Left colon (tissue), 2 donors: Measurements from ENCODE around the gene TP53TG5. TPM values are rescaled to one million over a fixed set of nuclear protein-coding genes. Genes with fewer than 3 reads are reported as not detected.
A peak's percentile ranks its signal among the peaks of the same experiment; 100 is the strongest.

ENCODE experiments used
- ATAC-seq: fragments of 200-7000 bp; cut with Tn5 transposase; one replicate; pipeline ENCODE4 v1.9.1; 2020; ENCODE audit warnings: mild to moderate bottlenecking, moderate library complexity
- DNase-seq, 2 donors: peaks; one replicate each; pipeline ENCODE4 v3.0.0-alpha.2; 2020
- intact Hi-C, 2 donors: fragments of 100-400 bp; cut with DNase I in 1 of 2; cut with micrococcal nuclease in 1 of 2; formaldehyde crosslinking; loops; one replicate each; pipeline versions ENCODE4 v1.11.2 to v1.14.0; 2022; cut with DNase I, micrococcal nuclease
- microRNA-seq, 2 donors: library from miRNA; unstranded; fragments of <30 nt; microRNA quantifications; one replicate each; pipeline versions ENCODE4 v1.1.0 to v1.2.0, GENCODE V29; 2020
- total RNA-seq, 2 donors: library from RNA; stranded (reverse); fragmentation: NEBNext Ultra II Directional; extraction: Animal tissue kit (Norgen Biotek cat#: 25700); gene quantifications; one replicate each; pipeline ENCODE4 v1.2.1, GENCODE V29; 2021
- donor health status: DM: no; HTN: no; CAD: no.
- donor health status: DM: yes; HTN: yes; CAD: no.

TP53TG5 gene
- total RNA-seq, 2 donors from 2014 or later: 0.59 to 0.85 TPM

- ATAC-seq: no peak
- peak in 1 of 2 donors; percentile 29 for DNase-seq
- intact Hi-C loops: no loop called here
These were observed 37.8 kb downstream of the TP53TG5 start for GRCh38 chr20:45340236-45340847.

GRCh38 chr20:45339799-45340198 lies 38.3 kb downstream of the TP53TG5 start:
- ATAC-seq (no peak), DNase-seq (peak in 1 of 2 donors; percentile 24)
- intact Hi-C loops: no loop called here

- peak; percentile 55 to 64 for DNase-seq
- ATAC-seq: no peak
- intact Hi-C loops: no loop called here
These were observed 39.0 kb downstream of the TP53TG5 start for GRCh38 chr20:45339084-45339483.

GRCh38 chr20:45338121-45339030 lies 39.7 kb downstream of the TP53TG5 start:
- DNase-seq (peak in 1 of 2 donors; percentile 23), ATAC-seq (no peak)
- intact Hi-C loops: no loop called here

- peak; percentile 46 to 57 for DNase-seq
- intact Hi-C loops: no loop called here
- ATAC-seq: peak; percentile 50
These were observed 40.6 kb downstream of the TP53TG5 start for GRCh38 chr20:45337367-45338120.

- ATAC-seq: peak; percentile 67
- peak; percentile 43 to 78 for DNase-seq
- intact Hi-C loops: no loop called here
These were observed 41.4 kb downstream of the TP53TG5 start for GRCh38 chr20:45336530-45337366.

GRCh38 chr20:45330476-45330875 lies 47.6 kb downstream of the TP53TG5 start:
- ATAC-seq (no peak), DNase-seq (no peak)
- intact Hi-C loops: no loop called here

- DNase-seq: no peak
- ATAC-seq: peak; percentile 26
- intact Hi-C loops: loop anchor here in 1 of 2 donors (10.0 kb wide), 1 partner anchor 105 kb away; no protein-coding TSS in a partner anchor
These were observed 48.4 kb downstream of the TP53TG5 start for GRCh38 chr20:45329497-45330319.

- no peak for DNase-seq
- ATAC-seq: no peak
- intact Hi-C loops: loop anchor here in 1 of 2 donors (10.0 kb wide), 1 partner anchor 106 kb away; no protein-coding TSS in a partner anchor
These were observed 49.7 kb downstream of the TP53TG5 start for GRCh38 chr20:45328451-45328850.

GRCh38 chr20:45325371-45325770 lies 52.8 kb downstream of the TP53TG5 start:
- DNase-seq (peak in 1 of 2 donors; percentile 13), ATAC-seq (no peak)
- intact Hi-C loops: loop anchor here in 1 of 2 donors (10.0 kb wide), 1 partner anchor 109 kb away; no protein-coding TSS in a partner anchor

GRCh38 chr20:45323731-45324130 lies 54.4 kb downstream of the TP53TG5 start:
- ATAC-seq: no peak
- intact Hi-C loops: loop anchor here in 1 of 2 donors (10.0 kb wide), 1 partner anchor 111 kb away; no protein-coding TSS in a partner anchor
- DNase-seq: peak in 1 of 2 donors; percentile 5

GRCh38 chr20:45322952-45323383 lies 55.2 kb downstream of the TP53TG5 start:
- peak; percentile 56 to 70 for DNase-seq
- intact Hi-C loops: loop anchor here in 1 of 2 donors (10.0 kb wide), 1 partner anchor 112 kb away; no protein-coding TSS in a partner anchor
- ATAC-seq: peak; percentile 66

Small RNAs within 50 kb of the gene (microRNA-seq; reads per million reads assigned to microRNA genes)
- gene MIR6812: 0 to 0.53 reads per million in 2 donors

Other genes with a start within 250 kb of the TP53TG5 start
- gene PI3, start 203.4 kb downstream of the TP53TG5 start, total RNA-seq: 100 to 1,000 TPM; 108 to 979 TPM
- under 1 TPM; 0.14 to 0.21 TPM for gene SEMG1, start 171.3 kb downstream of the TP53TG5 start, total RNA-seq
- gene SEMG2, start 157.0 kb downstream of the TP53TG5 start, total RNA-seq: not detected
- gene SLPI, start 123.8 kb downstream of the TP53TG5 start, total RNA-seq: 100 to 1,000 TPM in 1 of 2 donors, 10 to 100 TPM in 1; 47.4 to 204 TPM
- not detected for gene RBPJL, start 71.5 kb downstream of the TP53TG5 start, total RNA-seq
- gene MATN4, start 70.0 kb downstream of the TP53TG5 start, total RNA-seq: not detected
- 100 to 1,000 TPM in 1 of 2 donors, 10 to 100 TPM in 1; 85.4 to 144 TPM for gene SDC4, start 29.9 kb downstream of the TP53TG5 start, total RNA-seq
- gene SYS1, start 15.2 kb downstream of the TP53TG5 start, total RNA-seq: 10 to 100 TPM; 25.2 to 32.4 TPM
- 100 to 1,000 TPM; 123 to 135 TPM for gene DBNDD2, start 30.0 kb upstream of the TP53TG5 start, total RNA-seq
- 100 to 1,000 TPM; 122 to 152 TPM for gene PIGT, start 37.8 kb upstream of the TP53TG5 start, total RNA-seq
- 100 to 1,000 TPM; 108 to 124 TPM for gene WFDC2, start 91.4 kb upstream of the TP53TG5 start, total RNA-seq
- not detected for gene SPINT3, start 137.3 kb upstream of the TP53TG5 start, total RNA-seq
- gene WFDC6, start 161.2 kb upstream of the TP53TG5 start, total RNA-seq: not detected
- not detected for gene EPPIN, start 169.1 kb upstream of the TP53TG5 start, total RNA-seq
- gene WFDC8, start 201.0 kb upstream of the TP53TG5 start, total RNA-seq: not detected